SU-DHL-6 (cell line): ENCODE measurements around the gene CKM.

Experiments
- EZH2phosphoT487 ChIP-seq: fragments of 200-600 bp; sonication (generic), shearing (Covaris generic); conservative IDR thresholded peaks from 2 replicates; pipeline ENCODE4 v1.6.1; 2018; ENCODE audit warnings: mild to moderate bottlenecking, antibody characterized with exemption, low read length, moderate library complexity, mixed read lengths
- TF ChIP-seq, protein P1 (sequence below): fragments of 200-600 bp; sonication (generic); IDR thresholded peaks from one replicate; pipeline ENCODE4 v1.5.1; 2017; ENCODE audit warnings: antibody characterized with exemption, mild to moderate bottlenecking, low read length, moderate library complexity; ENCODE audit not compliant: insufficient read depth, poor library complexity, severe bottlenecking

DNA sequence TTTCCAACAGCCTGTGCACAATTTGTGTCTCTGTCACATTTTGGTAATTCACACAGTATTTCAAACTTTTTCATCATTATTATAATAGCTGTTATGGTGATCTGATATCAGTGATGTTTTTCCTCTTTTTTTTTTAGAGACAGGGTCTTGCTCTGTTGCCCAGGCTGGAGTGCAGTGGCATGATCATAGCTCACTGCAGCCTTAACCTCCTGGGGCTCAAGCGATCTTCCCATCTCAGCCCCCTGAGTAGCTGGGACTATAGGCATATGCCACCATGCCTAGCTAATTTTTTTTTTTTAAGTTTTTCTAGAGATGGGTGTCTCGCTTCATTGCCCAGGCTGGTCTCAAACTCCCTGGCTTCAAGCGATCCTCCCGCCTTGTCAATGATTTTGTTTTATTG is 65.8 kb downstream of the CKM start:
- TF ChIP-seq, protein P1, sequence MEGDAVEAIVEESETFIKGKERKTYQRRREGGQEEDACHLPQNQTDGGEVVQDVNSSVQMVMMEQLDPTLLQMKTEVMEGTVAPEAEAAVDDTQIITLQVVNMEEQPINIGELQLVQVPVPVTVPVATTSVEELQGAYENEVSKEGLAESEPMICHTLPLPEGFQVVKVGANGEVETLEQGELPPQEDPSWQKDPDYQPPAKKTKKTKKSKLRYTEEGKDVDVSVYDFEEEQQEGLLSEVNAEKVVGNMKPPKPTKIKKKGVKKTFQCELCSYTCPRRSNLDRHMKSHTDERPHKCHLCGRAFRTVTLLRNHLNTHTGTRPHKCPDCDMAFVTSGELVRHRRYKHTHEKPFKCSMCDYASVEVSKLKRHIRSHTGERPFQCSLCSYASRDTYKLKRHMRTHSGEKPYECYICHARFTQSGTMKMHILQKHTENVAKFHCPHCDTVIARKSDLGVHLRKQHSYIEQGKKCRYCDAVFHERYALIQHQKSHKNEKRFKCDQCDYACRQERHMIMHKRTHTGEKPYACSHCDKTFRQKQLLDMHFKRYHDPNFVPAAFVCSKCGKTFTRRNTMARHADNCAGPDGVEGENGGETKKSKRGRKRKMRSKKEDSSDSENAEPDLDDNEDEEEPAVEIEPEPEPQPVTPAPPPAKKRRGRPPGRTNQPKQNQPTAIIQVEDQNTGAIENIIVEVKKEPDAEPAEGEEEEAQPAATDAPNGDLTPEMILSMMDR = no peak
- TF ChIP-seq EZH2phosphoT487 = no peak
